Kidney (tissue), 14 donors: Measurements from ENCODE around the gene ITPA. TPM values are rescaled to one million over a fixed set of nuclear protein-coding genes. Genes with fewer than 3 reads are reported as not detected.
A peak's percentile ranks its signal among the peaks of the same experiment; 100 is the strongest.

Experiments used
- DNase-seq, 5 donors: peaks; one replicate each; pipeline ENCODE4 v3.0.0-alpha.2; 2013 to 2020
- FAIRE-seq: peaks from 2 replicates; lab custom pipeline; 2012; peaks lifted over from hg19 to GRCh38; lab: Jason Lieb, UNC
- H3K27ac ChIP-seq, 2 donors: one replicate each; pipeline ENCODE4 v1.7.0; 2013; ENCODE audit warnings: low read depth in 2 of 2, low read length in 2 of 2, inconsistent platforms in 1 of 2
- H3K27me3 ChIP-seq: one replicate; pipeline ENCODE4 v1.7.1; 2013; ENCODE audit warnings: low read length, inconsistent platforms; ENCODE audit not compliant: control insufficient read depth, insufficient read depth
- H3K36me3 ChIP-seq, 3 donors: one replicate each; pipeline versions ENCODE4 v1.7.0 to v1.7.1; 2013; ENCODE audit warnings: low read length in 3 of 3, control low read depth in 1 of 3, inconsistent platforms in 1 of 3; ENCODE audit not compliant: insufficient read depth in 3 of 3, control insufficient read depth in 2 of 3
- H3K4me1 ChIP-seq, 3 donors: one replicate each; pipeline versions ENCODE4 v1.7.0 to v1.7.1; 2013; ENCODE audit warnings: low read length in 3 of 3, inconsistent platforms in 1 of 3, low read depth in 1 of 3; ENCODE audit not compliant: control insufficient read depth in 2 of 3, insufficient read depth in 2 of 3
- H3K4me3 ChIP-seq, 3 donors: one replicate each; pipeline versions ENCODE4 v1.7.0 to v1.8.1; 2013; ENCODE audit warnings: low read length in 3 of 3, control low read depth in 1 of 3, inconsistent platforms in 1 of 3
- H3K9ac ChIP-seq, 3 donors: one replicate each; pipeline versions ENCODE4 v1.7.0 to v1.7.1; 2013; ENCODE audit warnings: low read length in 3 of 3, control low read depth in 1 of 3, inconsistent platforms in 1 of 3
- H3K9me3 ChIP-seq, 3 donors: one replicate each; pipeline versions ENCODE4 v1.7.0 to v1.7.1; 2013; ENCODE audit warnings: low read length in 3 of 3, control low read depth in 1 of 3, inconsistent platforms in 1 of 3; ENCODE audit not compliant: control insufficient read depth in 2 of 3, insufficient read depth in 1 of 3
- intact Hi-C: fragments of 100-400 bp; cut with DNase I; formaldehyde crosslinking; loops from one replicate; pipeline ENCODE4 v1.11.1; 2022
- polyA plus RNA-seq: library from polyadenylated mRNA; stranded (reverse); fragments of 350-450 nt; fragmentation: Illumina TruSeq; extraction: RNeasy Lipid Tissue Mini Kit (QIAGEN cat#74804); gene quantifications from one replicate; pipeline ENCODE4 v1.2.3, GENCODE V29; 2014; ENCODE audit warnings: low read depth, low replicate concordance; ENCODE audit not compliant: insufficient read depth
- total RNA-seq: library from RNA; stranded (reverse); fragmentation: NEBNext Ultra II Directional; extraction: Animal tissue kit (Norgen Biotek cat#: 25700); gene quantifications from one replicate; pipeline ENCODE4 v1.2.1, GENCODE V29; 2021
- TF ChIP-seq, protein P1 (sequence below): IDR thresholded peaks from 3 replicates; pipeline ENCODE4 v1.5.1; 2012; ENCODE audit warnings: mild to moderate bottlenecking, moderate library complexity, borderline replicate concordance; ENCODE audit not compliant: insufficient read depth; ENCODE audit errors: extremely low read depth
- donor health status: control.
- donor health status: control.
- donor health status: control.
- donor health status: control.
- donor health status: control.
- donor health status: DM: yes; HTN: yes; CAD: no.
- donor health status: Normal renal cell carcinoma (clear cell type).

ITPA gene
- total and polyA plus RNA-seq, 2 donors from 2014 or later = 59.7 to 81.1 TPM

DNA sequence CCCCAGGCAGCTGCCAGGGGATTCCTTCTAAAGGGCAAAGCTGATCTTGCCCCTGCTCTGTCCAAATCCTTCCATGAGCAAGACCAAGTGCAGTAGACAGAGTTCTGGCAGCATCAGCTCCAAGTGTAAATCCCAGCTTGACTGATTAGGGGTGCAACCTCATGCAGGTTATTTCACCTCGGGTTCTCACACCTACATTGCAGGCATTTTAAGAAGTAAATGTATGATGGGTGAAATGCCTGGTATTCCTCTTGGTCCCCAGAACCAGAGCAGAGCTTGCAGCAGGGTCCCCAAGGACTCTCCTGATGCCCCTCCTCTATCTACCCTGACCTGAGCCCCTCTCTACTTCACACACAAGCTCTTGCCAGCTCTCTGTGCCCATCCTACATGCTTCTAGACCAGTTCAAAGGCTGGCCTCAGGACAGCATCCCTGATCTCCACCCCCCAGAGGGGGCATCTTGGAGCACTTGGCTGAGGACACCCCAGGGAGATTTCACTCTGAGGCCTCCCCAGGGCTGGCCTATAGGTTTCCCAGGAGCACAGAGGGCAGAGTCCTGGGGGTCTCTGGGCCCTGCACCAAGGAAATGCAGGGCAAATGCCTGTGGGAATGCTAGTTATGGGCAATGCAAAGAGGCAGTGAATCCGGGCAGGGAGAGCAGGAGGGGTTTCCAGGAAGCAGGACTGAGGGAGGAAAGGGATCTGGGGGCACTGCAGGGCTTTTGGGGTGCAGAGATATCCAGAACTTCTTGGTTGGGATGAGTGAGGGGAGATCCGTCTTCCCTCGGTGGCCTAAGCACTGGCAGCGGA is 37.0 kb upstream of the ITPA start:
- TF ChIP-seq, protein P1, sequence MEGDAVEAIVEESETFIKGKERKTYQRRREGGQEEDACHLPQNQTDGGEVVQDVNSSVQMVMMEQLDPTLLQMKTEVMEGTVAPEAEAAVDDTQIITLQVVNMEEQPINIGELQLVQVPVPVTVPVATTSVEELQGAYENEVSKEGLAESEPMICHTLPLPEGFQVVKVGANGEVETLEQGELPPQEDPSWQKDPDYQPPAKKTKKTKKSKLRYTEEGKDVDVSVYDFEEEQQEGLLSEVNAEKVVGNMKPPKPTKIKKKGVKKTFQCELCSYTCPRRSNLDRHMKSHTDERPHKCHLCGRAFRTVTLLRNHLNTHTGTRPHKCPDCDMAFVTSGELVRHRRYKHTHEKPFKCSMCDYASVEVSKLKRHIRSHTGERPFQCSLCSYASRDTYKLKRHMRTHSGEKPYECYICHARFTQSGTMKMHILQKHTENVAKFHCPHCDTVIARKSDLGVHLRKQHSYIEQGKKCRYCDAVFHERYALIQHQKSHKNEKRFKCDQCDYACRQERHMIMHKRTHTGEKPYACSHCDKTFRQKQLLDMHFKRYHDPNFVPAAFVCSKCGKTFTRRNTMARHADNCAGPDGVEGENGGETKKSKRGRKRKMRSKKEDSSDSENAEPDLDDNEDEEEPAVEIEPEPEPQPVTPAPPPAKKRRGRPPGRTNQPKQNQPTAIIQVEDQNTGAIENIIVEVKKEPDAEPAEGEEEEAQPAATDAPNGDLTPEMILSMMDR = no peak
- DNase-seq (peak in 1 of 5 donors; percentile 68), FAIRE-seq (no peak)
- intact Hi-C loops = no loop called here
- no peaks in the 10 kb centered on the region for H3K9me3 ChIP-seq
- peak overlapping the region in 2 of 3 donors; percentile 37 to 74 for H3K4me3 ChIP-seq
- peak overlapping the region in 1 of 3 donors; percentile 37 for H3K9ac ChIP-seq
- H3K4me1 ChIP-seq = peaks cover 0 to 20% (median 14%) of the 10 kb centered on the region in 3 donors
- H3K27me3 ChIP-seq = peaks cover 9% of the 10 kb centered on the region
- no peaks in the 10 kb centered on the region for H3K36me3 ChIP-seq
- H3K27ac ChIP-seq = no peak overlapping the region

DNA sequence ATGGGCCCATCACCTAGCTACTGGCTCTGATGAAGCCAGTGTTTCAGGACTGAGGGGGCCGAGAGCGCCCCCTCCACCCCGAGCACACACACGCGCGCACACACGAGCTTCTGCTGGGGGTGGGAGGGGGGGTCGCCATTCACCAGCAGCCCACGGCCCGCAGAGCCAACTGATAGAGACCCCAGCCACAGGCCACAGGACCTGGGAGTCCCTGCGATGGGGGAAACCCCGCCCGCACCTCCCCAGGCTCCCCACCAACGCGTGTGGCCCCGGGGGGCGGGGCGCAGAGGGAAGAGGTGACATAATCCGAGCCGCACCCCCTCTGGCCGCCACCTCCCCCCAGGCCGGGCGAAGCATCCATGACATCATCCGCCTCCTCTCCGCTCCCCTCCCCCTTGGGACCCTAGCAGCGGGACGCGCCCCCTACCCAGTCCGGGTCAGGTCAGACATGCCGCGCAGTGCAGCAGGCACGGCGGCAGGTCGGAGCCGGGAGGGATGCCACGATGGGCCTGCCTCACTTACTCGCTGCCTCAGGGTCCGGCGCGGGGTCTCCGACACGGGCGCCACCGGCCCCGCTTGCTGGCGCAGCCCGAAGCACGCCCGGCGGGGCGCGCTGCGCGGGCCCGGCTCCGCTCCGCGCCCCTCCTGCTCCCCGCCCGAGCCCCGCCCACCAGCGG is 36.2 kb upstream of the ITPA start, which contains the start of gene LZTS3:
Gene LZTS3 (minus strand): TSS at position 617 of the 677 bp plus-strand sequence. CDS start 6,386 bp downstream, outside the sequence.
- intact Hi-C loops = no loop called here
- H3K27ac ChIP-seq = peak within 1 kb of the TSS; percentile 77 to 89
- peaks cover 9% of the 10 kb centered on the region for H3K27me3 ChIP-seq
- H3K4me1 ChIP-seq = peaks cover 0 to 20% (median 14%) of the 10 kb centered on the region in 3 donors
- H3K9me3 ChIP-seq = no peaks in the 10 kb centered on the region
- H3K4me3 ChIP-seq = peak within 1 kb of the TSS; percentile 64 to 89 (median 74)
- H3K36me3 ChIP-seq = no peaks in the 10 kb centered on the region
- DNase-seq (peak; percentile 79 to 95 (median 88)), FAIRE-seq (no peak)
- peak within 1 kb of the TSS; percentile 53 to 86 (median 73) for H3K9ac ChIP-seq
- TF ChIP-seq, protein P1 = no peak

DNA sequence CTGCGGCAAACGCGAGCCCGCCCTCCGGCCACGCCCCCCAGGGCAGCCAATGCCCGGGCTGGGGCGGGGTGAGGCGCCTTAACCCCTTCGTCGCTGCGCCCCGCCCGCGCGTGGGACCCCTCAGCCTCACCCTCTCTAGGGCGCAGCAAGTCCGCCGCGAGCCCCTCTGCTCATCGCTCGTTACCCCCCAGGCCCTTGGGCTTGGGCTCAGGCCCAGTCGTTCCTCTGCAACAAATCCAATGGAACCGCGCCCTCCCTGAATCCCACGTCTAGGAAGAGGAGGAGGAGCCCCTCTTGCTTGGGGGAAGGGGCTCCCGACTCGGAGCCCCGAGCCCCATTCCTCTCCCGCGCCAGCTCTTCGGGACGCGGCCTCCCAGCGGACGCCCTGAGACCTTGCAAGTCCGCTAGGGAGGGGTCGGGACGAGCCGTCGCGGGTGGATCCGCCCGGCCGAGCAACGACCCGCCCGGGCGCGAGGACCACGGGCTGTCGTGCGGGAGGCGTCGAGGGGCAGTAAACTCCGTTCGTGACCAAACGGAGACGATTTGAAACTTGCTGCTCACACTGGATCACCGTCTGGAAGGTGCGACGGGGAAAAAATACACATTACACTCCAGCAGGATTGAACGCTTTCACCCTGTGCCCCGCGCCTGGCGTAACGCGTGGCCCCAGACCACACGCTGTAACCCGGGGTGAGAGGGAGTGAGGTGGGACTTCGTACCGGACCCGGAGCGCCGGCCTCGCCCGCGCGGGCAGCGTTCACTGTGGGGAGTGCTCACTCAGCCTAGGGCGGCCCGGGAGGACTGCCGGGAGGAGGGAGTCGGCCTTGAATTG is 35.5 kb upstream of the ITPA start:
- no peak for FAIRE-seq
- TF ChIP-seq, protein P1 = no peak

More for the DNA sequence above, 35.5 kb upstream of the ITPA start:
- intact Hi-C loops = no loop called here
- peak overlapping the region; percentile 62 to 89 for H3K27ac ChIP-seq
- peak overlapping the region; percentile 47 to 86 (median 73) for H3K9ac ChIP-seq
- no peaks in the 10 kb centered on the region for H3K9me3 ChIP-seq
- peaks cover 0 to 14% (median 10%) of the 10 kb centered on the region in 3 donors for H3K4me1 ChIP-seq
- H3K27me3 ChIP-seq = peaks cover 9% of the 10 kb centered on the region
- DNase-seq = peak; percentile 66 to 96 (median 94)
- H3K4me3 ChIP-seq = peak overlapping the region; percentile 63 to 89 (median 74)
- H3K36me3 ChIP-seq = no peaks in the 10 kb centered on the region
